NCI-H526 (cell line): ENCODE measurements around the gene ETF1.

Source experiments
- DNase-seq, 2 experiments: peaks; one replicate each; lab custom pipeline; 2025; lab: John Stamatoyannopoulos, UW

The ETF1 gene

GRCh38 chr5:138528744-138529469 is 14.1 kb downstream of the ETF1 start:
- DNase-seq = no peak

DNA sequence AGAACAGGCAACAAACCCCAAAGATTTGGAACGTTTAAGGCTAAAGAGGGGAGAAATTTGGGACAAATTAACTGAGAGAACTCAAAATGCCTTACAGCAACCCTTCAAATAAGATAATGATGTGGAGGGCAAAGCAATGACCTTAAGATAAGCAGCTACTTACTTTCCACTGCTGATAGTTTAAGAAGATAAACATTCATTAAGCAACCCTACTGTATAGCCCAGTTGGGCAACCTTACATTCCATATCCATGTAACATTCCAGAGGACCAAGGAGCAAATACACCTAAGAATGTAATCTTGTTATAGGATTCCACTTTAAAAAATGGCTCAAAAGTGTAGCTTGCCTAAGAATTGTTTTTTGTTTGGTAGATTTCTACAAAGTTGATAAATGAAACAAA is 14.8 kb downstream of the ETF1 start:
- no peak for DNase-seq

DNA sequence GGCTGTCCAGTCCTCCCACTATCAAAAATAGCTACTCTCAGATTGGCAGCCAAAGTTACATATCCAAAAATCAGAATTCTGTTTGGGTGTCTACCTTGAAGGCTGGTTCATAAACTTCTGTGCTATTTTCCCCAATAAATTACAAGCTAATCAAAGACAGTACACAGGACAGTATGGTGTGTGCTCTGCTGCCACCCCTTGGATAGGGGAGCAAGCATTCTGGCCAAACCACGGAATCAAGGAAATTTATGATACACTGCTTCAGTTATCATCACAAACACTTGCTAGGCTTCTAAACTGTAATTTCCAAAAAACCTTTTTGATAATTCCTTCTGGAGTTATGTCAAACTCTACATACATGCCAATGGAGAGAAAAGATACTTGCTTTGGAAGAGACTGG is 15.9 kb downstream of the ETF1 start:
- no peak for DNase-seq

DNA sequence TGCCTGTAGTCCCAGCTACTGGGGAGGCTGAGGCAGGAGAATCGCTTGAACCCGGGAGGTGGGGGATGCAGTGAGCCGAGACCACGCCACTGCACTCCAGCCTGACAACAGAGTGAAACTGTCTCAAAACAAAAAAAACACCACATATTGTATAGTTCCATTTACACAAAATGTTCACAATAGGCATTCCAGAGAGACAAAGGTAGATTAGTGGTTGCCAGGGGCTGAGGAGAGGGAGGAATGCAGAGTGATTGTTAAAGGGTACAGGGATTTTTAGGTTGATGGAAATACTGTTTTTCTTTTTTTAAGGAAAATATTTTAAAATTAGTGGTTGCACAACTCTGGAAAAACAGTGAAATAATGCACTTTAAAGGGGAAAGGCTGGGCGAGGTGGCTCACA is 19.6 kb downstream of the ETF1 start:
- DNase-seq = no peak

DNA sequence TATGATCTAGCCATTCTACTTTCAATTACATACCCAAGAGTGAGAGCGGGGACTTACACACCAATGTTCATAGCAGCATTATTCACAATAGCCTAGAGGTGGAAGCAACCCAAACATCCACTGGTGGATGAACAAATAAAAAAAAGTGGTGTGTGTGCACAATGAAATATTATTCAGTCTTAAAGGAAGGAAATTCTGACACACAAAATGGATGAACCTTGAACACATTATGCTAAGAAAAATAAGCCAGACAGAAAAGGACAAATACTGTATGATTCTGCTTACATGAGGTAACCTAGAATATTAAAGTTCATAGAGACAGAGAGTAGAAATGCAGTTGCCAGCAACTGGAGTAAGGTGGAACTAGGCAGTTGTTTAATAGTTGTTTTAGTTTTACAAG is 22.1 kb downstream of the ETF1 start:
- DNase-seq = no peak

- DNase-seq = no peak
Observed at GRCh38 chr5:138517437-138517836, 25.6 kb downstream of the ETF1 start.

DNA sequence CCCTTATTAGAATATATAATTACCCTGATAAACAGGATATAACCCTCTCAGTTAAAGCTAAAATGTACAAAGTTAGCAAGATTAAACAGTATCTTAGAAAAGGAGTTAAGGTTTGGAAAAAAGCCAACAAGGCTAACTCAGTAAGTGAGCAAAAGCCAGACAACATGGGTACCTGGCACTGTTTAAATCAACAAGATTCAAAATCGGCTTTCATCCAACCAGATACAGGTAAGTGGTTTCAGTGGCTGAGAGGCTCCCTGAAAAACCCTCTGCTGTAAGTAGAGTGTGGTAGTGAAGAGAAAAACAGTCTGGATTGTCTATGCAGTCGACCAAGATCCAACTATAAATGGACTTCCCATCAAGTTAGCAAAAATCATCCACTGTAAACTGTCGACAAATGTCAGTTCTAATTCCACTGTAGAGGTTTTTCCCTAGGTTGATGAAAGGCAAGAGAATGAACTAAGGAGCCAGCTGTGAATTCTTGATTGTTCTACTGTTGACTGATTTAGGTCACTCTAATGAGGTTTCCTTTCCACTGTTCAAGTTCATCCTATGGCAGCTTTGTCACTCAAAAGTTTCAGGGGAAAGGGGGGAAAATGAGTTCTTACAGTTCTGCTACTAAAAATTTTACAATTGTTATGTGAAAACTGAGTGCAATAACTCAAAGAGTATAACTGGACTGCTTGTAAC is 27.3 kb downstream of the ETF1 start:
- DNase-seq = no peak

DNA sequence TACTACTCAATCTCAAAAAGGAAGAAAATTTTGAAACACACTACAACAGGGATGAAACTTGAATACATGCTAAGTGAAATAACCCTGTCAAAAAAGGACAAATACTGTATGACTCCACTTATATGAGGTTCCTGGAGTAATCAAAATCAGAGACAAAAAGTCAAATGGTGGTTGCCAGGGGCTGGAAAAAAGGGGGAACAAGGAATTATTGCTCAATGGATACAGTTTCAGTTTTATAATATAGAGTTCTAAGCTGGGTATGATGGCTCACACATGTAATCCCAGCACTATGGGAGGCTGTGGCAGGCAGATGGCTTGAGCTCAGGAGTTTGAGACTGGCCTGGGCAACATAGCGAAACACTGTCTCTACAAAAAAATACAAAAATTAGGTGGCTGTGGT is 29.0 kb downstream of the ETF1 start:
- DNase-seq = no peak

- no peak for DNase-seq
Observed at GRCh38 chr5:138508958-138509357, 34.1 kb downstream of the ETF1 start.

DNA sequence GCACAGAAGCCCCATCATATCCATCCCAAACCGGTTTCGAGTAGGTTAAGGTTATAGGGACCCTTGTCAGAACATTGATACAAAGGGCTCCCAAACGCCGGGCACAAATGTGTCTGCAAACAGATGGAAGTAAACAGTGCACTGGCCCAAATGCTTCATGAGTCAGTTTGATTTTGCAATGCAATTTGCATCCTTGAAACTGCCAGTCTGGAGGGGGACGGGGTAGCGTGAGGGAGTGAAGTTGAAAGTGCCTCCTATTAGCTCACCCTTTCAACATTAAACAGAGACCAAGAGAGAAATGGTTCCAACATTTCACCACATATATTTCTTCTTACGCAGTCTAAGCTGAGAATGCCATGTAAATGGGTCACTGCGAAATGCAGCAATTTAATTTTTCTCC is 35.6 kb downstream of the ETF1 start:
- DNase-seq = peak; percentile 26 to 72

DNA sequence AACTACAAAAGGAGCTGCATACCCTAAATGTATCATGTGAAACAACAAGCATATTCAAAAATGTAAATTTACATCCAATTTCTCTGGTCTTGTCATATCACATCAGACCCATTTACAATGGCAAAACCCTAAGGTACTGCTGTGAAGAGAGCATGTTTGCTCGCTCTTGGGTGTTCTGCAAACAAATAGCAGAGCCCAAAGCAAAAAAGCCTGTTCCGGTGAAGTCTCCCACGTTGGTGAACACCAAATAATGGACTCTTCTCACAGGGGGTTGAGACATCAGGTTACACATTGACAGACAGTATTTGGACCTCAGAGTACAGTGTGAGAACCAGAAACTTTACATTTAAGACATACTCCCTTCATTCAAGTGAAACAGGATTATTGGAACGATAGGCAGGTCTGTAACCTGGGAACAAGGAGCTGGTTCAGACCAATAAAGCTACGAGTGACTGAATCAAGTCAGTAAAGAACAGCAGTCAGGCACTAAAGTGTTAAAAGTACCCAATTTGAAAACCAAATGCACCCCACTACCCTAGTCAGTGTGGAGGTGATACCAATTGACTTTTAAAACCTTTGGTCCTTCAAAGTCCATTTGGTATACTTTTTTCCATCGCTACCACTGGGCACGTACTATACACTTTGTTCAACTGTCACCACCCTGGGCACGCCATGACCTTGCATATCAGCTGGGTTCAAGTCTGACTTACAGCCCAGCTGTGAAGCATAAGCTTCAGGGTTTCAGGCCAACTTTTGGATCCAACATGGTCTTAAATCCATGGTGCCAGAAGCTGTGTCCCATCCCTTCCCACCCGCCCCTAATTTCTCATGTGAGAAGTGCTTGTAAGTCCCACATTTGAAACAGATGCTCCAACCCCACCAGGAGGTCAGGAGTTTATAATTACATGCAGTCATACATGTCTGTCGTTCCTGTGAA is 36.4 kb downstream of the ETF1 start:
- DNase-seq = no peak

DNA sequence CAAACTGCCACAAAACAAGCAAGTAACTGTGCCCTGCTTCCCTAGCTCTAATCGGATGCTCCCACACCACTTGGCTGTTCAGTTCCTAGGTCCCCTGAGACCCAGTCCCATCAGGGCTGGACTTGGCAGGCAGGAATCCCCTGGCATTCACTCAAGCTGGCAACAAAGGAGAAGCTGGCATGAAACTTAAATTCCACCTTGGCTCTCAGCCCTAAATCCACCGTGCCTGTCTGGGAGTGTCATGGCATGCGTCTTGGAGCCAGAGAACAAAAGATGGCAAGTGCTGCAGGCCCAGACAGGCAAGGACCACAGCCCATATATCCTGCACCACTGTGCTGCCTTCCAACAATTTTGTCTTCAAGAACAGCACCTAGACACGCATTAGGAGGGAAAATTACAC is 38.2 kb downstream of the ETF1 start:
- DNase-seq = no peak

DNA sequence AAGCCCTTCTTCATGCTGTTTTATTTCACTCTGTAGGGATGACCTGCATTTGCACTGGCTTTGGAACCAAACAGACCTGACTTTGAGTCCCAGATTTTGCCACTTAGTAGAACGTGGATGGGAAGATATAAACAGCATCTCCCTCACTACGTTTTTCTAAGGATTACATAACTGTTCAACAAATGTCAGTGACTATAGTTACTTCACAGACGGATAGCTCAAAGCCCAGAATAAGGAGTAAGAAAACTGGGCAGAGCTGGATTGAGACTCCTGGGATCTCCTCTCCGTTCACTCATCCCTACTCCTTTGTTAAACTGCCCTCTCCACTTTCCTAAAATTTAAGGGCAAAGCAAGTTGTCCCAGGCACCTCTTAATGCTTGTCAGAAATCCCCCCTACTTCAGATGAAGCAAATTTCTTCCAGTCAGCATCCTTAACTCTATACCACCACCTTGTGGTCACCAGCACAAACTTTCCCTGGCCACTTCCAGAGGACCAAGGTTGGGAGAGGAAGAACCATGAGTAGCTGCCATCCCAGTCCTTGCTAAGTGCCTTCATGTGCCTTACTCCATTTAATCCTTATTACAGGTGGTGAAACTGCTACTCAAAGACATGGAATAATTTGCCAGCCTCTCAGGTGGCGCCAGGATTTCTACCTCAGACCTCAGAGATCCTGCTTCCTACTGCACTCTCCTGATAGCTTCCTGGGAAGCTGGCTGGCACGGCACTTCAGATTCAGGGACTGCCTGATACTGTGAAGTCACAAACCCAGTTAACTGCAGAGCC is 39.4 kb downstream of the ETF1 start:
- peak; percentile 5 to 73 for DNase-seq

DNA sequence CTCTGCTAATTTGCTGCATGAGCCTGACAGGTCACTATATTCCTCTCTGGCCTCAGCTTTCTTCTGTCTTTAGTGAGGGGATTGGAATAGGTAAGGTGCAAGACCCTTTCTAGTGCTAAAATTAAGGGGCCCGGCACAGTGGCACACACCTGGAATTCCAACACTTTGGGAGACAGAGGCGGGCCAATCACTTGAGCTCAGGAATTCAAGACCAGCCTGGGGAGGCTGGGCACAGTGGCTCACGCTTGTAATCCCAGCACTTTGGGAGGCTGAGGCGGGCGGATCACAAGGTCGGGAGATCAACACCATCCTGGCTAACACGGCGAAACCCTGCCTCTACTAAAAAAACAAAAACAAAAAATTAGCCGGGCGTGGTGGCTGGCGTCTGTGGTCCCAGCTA is 40.5 kb downstream of the ETF1 start:
- DNase-seq = no peak

GRCh38 chr5:138502121-138502520 is 40.9 kb downstream of the ETF1 start:
- no peak for DNase-seq

DNA sequence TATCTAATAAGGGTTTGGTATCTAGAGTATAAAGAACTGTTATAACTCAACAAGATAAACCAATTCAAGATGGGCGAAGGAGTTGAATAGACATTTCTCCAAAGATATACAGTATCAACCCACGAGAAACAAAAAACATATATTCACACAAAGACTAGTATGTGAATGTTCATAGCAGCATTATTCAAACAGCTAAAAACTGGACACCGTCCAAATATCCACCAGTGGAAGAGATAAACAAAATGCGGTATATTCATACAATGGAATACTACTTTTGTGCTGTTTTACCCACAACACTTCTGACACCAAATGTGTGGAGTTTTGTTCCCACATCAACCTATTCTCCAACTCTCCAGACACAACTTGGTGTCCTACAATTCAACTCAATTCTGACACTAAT is 44.7 kb downstream of the ETF1 start:
- DNase-seq = no peak

DNA sequence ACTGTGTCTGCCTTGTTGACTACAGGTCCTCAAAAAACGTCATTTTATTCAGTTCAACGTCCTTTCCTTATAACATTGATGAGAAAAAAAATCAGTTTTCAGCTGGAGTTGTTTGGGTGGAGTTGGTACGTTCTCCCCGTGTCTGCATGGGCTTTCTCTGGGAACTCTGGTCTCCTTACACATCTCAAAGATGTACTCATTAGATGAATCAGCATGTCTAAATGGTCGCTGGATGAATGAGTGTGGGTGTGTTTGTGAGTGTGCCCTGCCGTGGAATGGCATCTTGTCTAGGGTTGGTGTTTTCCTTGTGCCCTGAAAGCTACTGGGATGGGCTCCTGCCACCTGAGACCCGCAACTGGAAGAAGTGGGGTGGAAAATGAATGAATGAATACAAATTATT is 47.7 kb downstream of the ETF1 start:
- DNase-seq = no peak

DNA sequence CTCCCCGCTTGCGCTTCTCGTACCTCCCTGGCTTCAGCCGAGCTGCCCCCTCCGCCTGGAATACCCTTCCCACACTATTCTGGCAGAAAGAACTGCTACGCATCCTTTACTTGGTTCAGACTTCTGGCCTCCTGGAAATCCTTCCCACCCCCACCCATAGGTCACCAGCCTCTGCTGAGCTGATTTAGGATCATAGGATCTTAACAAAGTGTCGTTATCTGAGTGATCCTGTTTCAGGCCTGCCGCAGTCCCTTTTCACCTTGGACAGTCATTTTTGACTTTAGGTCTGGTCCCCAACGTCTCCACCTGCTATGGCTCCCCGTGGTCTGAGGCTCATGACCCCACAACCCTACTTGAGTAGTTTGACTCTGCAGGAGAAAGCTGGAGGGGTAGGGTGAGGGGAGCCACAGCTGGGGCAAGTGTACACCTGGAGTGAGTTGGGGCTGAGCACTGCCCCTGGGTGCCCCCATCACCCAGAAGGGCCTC is 50.4 kb downstream of the ETF1 start:
- no peak for DNase-seq

- DNase-seq = peak; percentile 21 to 91
Observed at GRCh38 chr5:138491669-138492559, 51.1 kb downstream of the ETF1 start.

DNA sequence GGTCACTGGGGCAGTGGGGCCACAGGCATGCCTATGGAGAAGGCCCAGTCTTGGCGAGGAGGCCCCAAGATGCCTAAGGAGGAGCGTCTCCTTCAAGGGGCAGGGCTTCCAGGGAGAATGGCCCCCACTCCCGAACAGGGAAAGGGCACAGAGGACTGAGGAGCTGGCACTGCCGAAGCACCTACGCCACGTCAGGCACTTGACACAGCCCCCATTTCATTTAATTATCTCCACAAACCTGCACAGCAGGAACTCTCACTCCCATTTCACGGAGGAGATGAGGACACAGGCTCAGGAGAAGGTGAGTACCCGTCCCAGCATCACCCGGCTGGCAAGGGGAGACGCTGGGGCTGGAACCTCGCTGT is 51.8 kb downstream of the ETF1 start:
- no peak for DNase-seq
